ENCODE data around the gene BTBD19. TPM values are rescaled to one million over a fixed set of nuclear protein-coding genes. Genes with fewer than 3 reads are reported as not detected.
A peak's percentile ranks its signal among the peaks of the same experiment; 100 is the strongest.

BTBD19 gene
- total RNA-seq, 1 donor from 2014 or later: 1.4 TPM

- peaks cover 33% of the 10 kb centered on the region for H3K36me3 Mint-ChIP-seq
Measured at GRCh38 chr1:44780583-44781121, 27.7 kb upstream of the BTBD19 start.

GRCh38 chr1:44783697-44784093 is 24.6 kb upstream of the BTBD19 start:
- peaks cover 36% of the 10 kb centered on the region for H3K27me3 ChIP-seq
- H3K4me2 ChIP-seq: peak overlapping the region; percentile 76
- Mint-ChIP-seq H3K27me3 (ENCODE audit: insufficient read depth, low read depth) (peaks cover 10% of the 10 kb centered on the region), H3K27ac (peak overlapping the region; percentile 60), H3K4me1 (peaks cover 19% of the 10 kb centered on the region), H3K36me3 (peaks cover 19% of the 10 kb centered on the region), H3K9me3 (no peaks in the 10 kb centered on the region), H3K4me3 (peak overlapping the region; percentile 77)
- peaks cover 2% of the 10 kb centered on the region for H3K79me2 ChIP-seq (ENCODE audit: low read depth)
- no peaks in the 10 kb centered on the region for H3K9me3 ChIP-seq (ENCODE audit: low read depth)
- no peak for DNase-seq (ENCODE audit: low spot score)
- H4K20me1 ChIP-seq (ENCODE audit: low read depth): peaks cover 15% of the 10 kb centered on the region
- H3K4me3 ChIP-seq: peak overlapping the region; percentile 40
- TF ChIP-seq EZH2phosphoT487 (IDR thresholded peaks at IDR 0.05) (no peak), EZH2 (IDR thresholded peaks at IDR 0.05) (no peak), CTCF (IDR thresholded peaks at IDR 0.05) (no peak)
- H3K4me1 ChIP-seq: peaks cover 18% of the 10 kb centered on the region
- H2AFZ ChIP-seq (replicated peaks): peak overlapping the region; percentile 87
- no peak overlapping the region for H3K9ac ChIP-seq
- H3K36me3 ChIP-seq: no peaks in the 10 kb centered on the region
- H3F3A ChIP-seq (ENCODE audit: low read depth): peaks cover 66% of the 10 kb centered on the region
- no peak overlapping the region for H3K27ac ChIP-seq

More at GRCh38 chr1:44780583-44781121, 27.7 kb upstream of the BTBD19 start:
- H3K27ac ChIP-seq: no peak overlapping the region
- Mint-ChIP-seq H3K9me3 (no peaks in the 10 kb centered on the region), H3K27me3 (ENCODE audit: insufficient read depth, low read depth) (peaks cover 12% of the 10 kb centered on the region), H3K4me1 (peaks cover 29% of the 10 kb centered on the region), H3K4me3 (no peak overlapping the region), H3K27ac (no peak overlapping the region)
- no peak overlapping the region for H2AFZ ChIP-seq (replicated peaks)
- peaks cover 45% of the 10 kb centered on the region for H4K20me1 ChIP-seq (ENCODE audit: low read depth)
- peaks cover 28% of the 10 kb centered on the region for H3K4me1 ChIP-seq
- peaks cover 20% of the 10 kb centered on the region for H3K27me3 ChIP-seq
- no peaks in the 10 kb centered on the region for H3K9me3 ChIP-seq (ENCODE audit: low read depth)
- H3K79me2 ChIP-seq (ENCODE audit: low read depth): peaks cover 32% of the 10 kb centered on the region
- no peak overlapping the region for H3K9ac ChIP-seq
- DNase-seq (ENCODE audit: low spot score): no peak
- no peak overlapping the region for H3K4me2 ChIP-seq
- peaks cover 8% of the 10 kb centered on the region for H3K36me3 ChIP-seq
- TF ChIP-seq CTCF (IDR thresholded peaks at IDR 0.05) (no peak), EZH2phosphoT487 (IDR thresholded peaks at IDR 0.05) (no peak), EZH2 (IDR thresholded peaks at IDR 0.05) (no peak)
- H3K4me3 ChIP-seq: no peak overlapping the region
- peaks cover 91% of the 10 kb centered on the region for H3F3A ChIP-seq (ENCODE audit: low read depth)

GRCh38 chr1:44784094-44785028 is 24.0 kb upstream of the BTBD19 start:
- H2AFZ ChIP-seq (replicated peaks): peak overlapping the region; percentile 87

More at GRCh38 chr1:44784094-44785028, 24.0 kb upstream of the BTBD19 start:
- H3K27me3 Mint-ChIP-seq (ENCODE audit: insufficient read depth, low read depth): peaks cover 10% of the 10 kb centered on the region
- DNase-seq (ENCODE audit: low spot score): peak; percentile 78
- no peak overlapping the region for H3K27ac ChIP-seq
- no peaks in the 10 kb centered on the region for H3K36me3 ChIP-seq
- H3K27ac Mint-ChIP-seq: peak overlapping the region; percentile 60
- peaks cover 19% of the 10 kb centered on the region for H3K4me1 Mint-ChIP-seq
- TF ChIP-seq EZH2phosphoT487 (IDR thresholded peaks at IDR 0.05) (no peak), CTCF (IDR thresholded peaks at IDR 0.05) (peak; percentile 17)
- H3K36me3 Mint-ChIP-seq: peaks cover 15% of the 10 kb centered on the region
- no peak overlapping the region for H3K9ac ChIP-seq
- H3K4me1 ChIP-seq: peaks cover 18% of the 10 kb centered on the region
- H3K9me3 Mint-ChIP-seq: no peaks in the 10 kb centered on the region
- H3K4me3 ChIP-seq: peak overlapping the region; percentile 40
- H3F3A ChIP-seq (ENCODE audit: low read depth): peaks cover 59% of the 10 kb centered on the region
- H3K79me2 ChIP-seq (ENCODE audit: low read depth): no peaks in the 10 kb centered on the region
- H3K9me3 ChIP-seq (ENCODE audit: low read depth): no peaks in the 10 kb centered on the region
- H3K27me3 ChIP-seq: peaks cover 36% of the 10 kb centered on the region
- H4K20me1 ChIP-seq (ENCODE audit: low read depth): peaks cover 8% of the 10 kb centered on the region
- H3K4me2 ChIP-seq: peak overlapping the region; percentile 76
- peak overlapping the region; percentile 77 for H3K4me3 Mint-ChIP-seq

Data from neural progenitor cell (in vitro differentiated cells).